Activated CD4-positive, alpha-beta memory T cell treated with anti-CD3 and anti-CD28 coated beads, Interleukin-2, amount 10 ng/mL, durations not matched to agents 7 days and 5 days (primary cell): ENCODE results near the gene EFHC1. TPM values are rescaled to one million over a fixed set of nuclear protein-coding genes. Genes with fewer than 3 reads are reported as not detected.

Experiments
- CTCF ChIA-PET: fragments of 350-600 bp; sonication (Branson Sonifier 250); formaldehyde crosslinking; loops from one replicate; lab custom pipeline; 2021; ENCODE audit warnings: antibody characterized with exemption, inconsistent platforms; lab: Charles Lee
- POLR2A ChIA-PET: fragments of 350-600 bp; sonication (Branson Sonifier 250); formaldehyde crosslinking; loops from one replicate; lab custom pipeline; 2021; ENCODE audit warnings: antibody characterized with exemption; lab: Charles Lee
- DNase-seq: peaks from one replicate; pipeline ENCODE4 v3.0.0-alpha.2; 2020
- H3K27ac Mint-ChIP-seq: one replicate; pipeline ENCODE4 v1.8.0; 2021; ENCODE audit warnings: mild to moderate bottlenecking, mixed read lengths
- H3K27me3 Mint-ChIP-seq: one replicate; pipeline ENCODE4 v1.8.0; 2021; ENCODE audit warnings: mixed read lengths
- H3K36me3 Mint-ChIP-seq: one replicate; pipeline ENCODE4 v1.8.0; 2021; ENCODE audit warnings: low read depth, mixed read lengths
- H3K4me1 Mint-ChIP-seq: one replicate; pipeline ENCODE4 v1.8.0; 2021; ENCODE audit warnings: mixed read lengths
- H3K4me3 Mint-ChIP-seq: one replicate; pipeline ENCODE4 v1.8.0; 2021; ENCODE audit warnings: mild to moderate bottlenecking, mixed read lengths
- H3K9me3 Mint-ChIP-seq: one replicate; pipeline ENCODE4 v1.8.0; 2021; ENCODE audit warnings: mixed read lengths
- total RNA-seq, 2 experiments: library from RNA; stranded (reverse); gene quantifications; one replicate each; pipeline ENCODE4 v1.2.3, GENCODE V29; 2021

Gene EFHC1
- total RNA-seq, 2 experiments from 2014 or later: 1.6 to 3.4 TPM

DNA sequence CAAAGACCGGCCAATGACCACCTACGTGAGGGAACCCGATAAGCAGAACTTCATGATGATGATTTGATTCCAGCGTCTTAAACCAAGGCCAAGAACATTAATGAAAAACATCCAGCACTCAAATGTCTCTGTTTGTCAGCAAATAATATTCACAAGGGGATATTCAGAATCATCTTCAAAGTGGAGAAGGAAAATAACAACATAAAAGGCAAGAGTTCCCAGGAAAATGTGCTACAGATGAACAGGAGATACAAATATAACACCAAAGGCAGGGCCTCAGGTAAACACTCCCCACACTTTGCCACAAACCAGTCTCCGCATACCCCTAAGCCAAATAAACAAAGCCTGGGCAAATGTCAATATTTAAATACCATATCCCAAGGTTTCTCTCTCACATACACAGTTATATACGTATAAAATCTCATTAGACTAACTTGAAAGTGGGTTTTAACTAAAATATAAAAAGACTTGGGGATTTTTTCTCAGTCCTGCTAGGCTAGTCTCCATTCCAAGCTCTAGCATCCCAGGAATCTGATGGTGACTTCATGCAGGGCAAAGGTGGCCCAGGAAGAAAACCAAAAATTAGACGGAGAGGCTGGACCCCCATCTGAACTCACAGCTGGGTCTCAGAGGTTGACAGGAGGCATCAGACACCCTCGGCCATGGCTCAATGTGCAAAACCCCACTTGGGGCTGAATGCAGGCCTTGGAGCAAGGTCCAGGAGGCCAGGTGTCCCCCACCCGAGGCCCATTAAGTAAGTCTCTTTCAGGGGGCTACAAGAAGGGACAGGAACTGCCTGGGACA, 124.7 kb downstream of the EFHC1 start:
- ChIA-PET CTCF (interaction anchor here (0.6 kb wide), 1 partner anchor 502 kb away, joined by 4 read pairs; no protein-coding TSS in a partner anchor), POLR2A (no interaction called here)
- H3K27ac Mint-ChIP-seq: no peak overlapping the region
- no peak for DNase-seq
- peaks cover 3% of the 10 kb centered on the region for H3K4me1 Mint-ChIP-seq
- no peaks in the 10 kb centered on the region for H3K9me3 Mint-ChIP-seq
- no peak overlapping the region for H3K4me3 Mint-ChIP-seq
- H3K36me3 Mint-ChIP-seq: no peaks in the 10 kb centered on the region
- no peaks in the 10 kb centered on the region for H3K27me3 Mint-ChIP-seq

DNA sequence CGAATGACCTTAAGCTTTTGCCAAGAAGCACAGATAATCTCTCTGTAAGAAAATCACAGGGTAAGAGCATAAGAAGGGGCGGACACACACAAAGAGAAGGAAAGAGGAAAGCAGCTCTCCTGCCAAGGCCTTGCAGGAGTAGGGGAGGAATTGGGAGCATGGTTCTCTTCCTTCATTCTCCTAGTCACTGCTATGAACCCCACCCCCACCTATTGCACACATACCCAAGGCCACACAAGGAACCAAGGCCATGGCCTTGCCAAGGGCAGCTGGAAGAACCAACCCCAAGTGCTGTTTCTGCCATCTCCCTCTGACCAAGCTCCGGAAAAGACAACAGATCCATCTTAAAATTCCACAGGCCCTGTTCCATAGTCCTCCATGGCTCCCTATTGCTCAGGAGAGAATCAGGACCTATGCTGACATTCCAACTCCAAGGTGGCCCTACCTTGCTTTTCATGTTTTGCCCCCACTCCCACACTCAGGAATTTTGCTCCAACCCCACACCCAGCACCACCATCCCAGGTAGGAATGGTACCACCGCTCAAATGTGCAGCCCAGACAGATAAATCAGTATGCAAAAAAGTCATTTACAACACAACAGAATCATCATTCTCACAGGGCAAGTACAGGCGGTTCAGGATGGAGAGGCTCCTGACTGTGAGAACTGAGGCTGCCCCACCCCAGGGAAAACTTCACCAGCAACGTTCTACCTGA, 125.4 kb downstream of the EFHC1 start:
- Mint-ChIP-seq H3K36me3 (no peaks in the 10 kb centered on the region), H3K27me3 (no peaks in the 10 kb centered on the region), H3K27ac (no peak overlapping the region), H3K9me3 (no peaks in the 10 kb centered on the region), H3K4me1 (peaks cover 3% of the 10 kb centered on the region), H3K4me3 (no peak overlapping the region)
- ChIA-PET CTCF (interaction anchor here (0.6 kb wide), 1 partner anchor 501 kb away, joined by 4 read pairs; no protein-coding TSS in a partner anchor), POLR2A (no interaction called here)
- DNase-seq: no peak

DNA sequence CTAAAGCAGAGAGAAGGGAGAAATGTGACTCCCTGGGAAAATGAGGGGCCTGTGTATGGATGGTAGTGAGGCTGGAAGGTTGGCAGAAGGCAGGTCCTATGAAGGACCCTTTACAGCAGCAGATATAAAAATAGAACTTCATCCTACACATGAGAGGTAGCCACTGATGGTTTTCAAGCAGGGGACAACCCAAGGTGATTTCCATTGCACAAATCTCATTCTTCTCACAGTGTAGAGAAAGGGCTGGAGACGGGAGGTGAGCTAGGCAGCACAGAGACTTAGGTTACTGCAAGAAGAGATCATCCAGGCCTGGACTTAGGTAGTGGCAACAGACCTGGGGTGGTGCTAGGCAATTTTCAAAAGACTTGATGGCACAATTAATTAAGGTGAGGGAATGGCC, 126.0 kb downstream of the EFHC1 start:
- CTCF ChIA-PET: no interaction called here
- DNase-seq: no peak
- POLR2A ChIA-PET: no interaction called here
- Mint-ChIP-seq H3K9me3 (no peaks in the 10 kb centered on the region), H3K36me3 (no peaks in the 10 kb centered on the region), H3K27ac (no peak overlapping the region), H3K27me3 (no peaks in the 10 kb centered on the region), H3K4me1 (peaks cover 3% of the 10 kb centered on the region), H3K4me3 (no peak overlapping the region)

DNA sequence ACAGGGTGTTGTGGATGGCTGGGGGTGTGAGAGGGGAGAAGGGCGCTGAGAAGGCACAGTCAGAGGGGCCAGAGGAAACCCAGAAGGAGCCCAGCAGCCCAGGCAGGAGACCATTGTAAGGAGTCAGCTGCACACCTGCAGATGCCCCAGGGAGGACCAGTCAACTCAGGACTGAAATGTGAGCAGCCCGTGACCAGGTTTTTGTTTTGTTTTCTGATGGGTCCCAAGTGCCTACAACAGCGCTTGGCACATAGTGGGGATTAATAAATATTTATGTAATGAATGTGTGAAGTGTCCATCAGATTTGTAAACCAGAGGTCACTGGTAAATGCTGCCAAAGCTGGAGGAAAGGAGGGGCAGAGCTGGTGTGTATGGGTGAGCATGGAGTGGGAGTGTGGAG, 126.5 kb downstream of the EFHC1 start:
- no peak for DNase-seq
- Mint-ChIP-seq H3K4me1 (peaks cover 3% of the 10 kb centered on the region), H3K27ac (no peak overlapping the region), H3K9me3 (no peaks in the 10 kb centered on the region), H3K4me3 (no peak overlapping the region), H3K27me3 (no peaks in the 10 kb centered on the region), H3K36me3 (no peaks in the 10 kb centered on the region)
- POLR2A ChIA-PET: no interaction called here
- CTCF ChIA-PET: no interaction called here

DNA sequence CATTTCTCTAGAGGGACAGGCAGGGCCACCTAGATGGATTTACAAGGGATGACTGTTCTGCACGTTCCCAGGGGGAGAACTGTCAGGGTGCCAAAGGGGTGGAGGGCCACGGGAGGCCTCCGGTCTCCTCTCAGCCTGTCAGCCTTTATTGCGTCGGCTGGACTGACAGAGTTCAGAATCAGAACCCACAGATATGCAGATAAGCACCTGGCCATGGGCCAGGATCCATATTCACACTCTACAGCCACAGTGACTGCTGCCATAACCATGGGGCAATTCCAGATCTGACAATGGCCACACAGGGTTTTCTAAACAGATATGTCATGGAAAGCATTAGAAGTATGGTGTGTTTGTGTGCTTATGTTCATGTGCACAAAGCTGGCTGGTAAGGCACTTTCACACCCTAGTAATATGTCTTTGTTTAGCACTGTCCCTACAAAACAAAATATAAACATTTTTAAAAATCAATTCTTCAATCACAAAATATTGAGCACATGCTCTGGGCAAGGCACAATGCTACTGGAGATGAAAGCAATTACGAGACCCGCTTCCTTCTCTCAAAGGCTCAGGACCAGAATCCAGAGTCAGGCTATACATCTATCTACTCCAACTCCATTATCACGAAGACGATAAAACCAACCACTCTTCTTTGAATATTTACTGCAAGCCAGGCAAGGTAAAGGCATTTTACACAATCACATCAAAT, 127.7 kb downstream of the EFHC1 start:
- H3K9me3 Mint-ChIP-seq: no peaks in the 10 kb centered on the region
- H3K27ac Mint-ChIP-seq: no peak overlapping the region
- POLR2A ChIA-PET: no interaction called here
- DNase-seq: no peak
- H3K36me3 Mint-ChIP-seq: no peaks in the 10 kb centered on the region
- CTCF ChIA-PET: no interaction called here
- no peaks in the 10 kb centered on the region for H3K27me3 Mint-ChIP-seq
- peaks cover 3% of the 10 kb centered on the region for H3K4me1 Mint-ChIP-seq
- no peak overlapping the region for H3K4me3 Mint-ChIP-seq

DNA sequence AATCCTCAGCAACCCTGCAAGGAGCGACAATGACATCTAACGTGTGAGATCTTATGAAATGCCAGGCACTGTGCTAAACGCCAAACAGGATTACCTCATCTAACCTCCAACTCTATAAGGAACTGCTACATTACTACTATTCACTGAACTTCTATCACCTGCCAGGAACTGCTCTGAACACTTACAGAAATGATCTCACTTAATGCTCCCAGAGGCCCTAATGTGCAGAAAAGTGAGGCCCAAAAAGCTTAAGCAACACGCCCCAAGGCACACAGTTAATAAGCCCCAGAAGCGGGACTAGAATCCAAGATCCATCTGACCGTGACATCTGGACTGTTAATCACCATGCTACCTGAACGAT, 128.2 kb downstream of the EFHC1 start:
- no peaks in the 10 kb centered on the region for H3K27me3 Mint-ChIP-seq
- DNase-seq: no peak
- no peaks in the 10 kb centered on the region for H3K36me3 Mint-ChIP-seq
- ChIA-PET CTCF (no interaction called here), POLR2A (no interaction called here)
- H3K4me1 Mint-ChIP-seq: peaks cover 3% of the 10 kb centered on the region
- H3K27ac Mint-ChIP-seq: no peak overlapping the region
- no peaks in the 10 kb centered on the region for H3K9me3 Mint-ChIP-seq
- H3K4me3 Mint-ChIP-seq: no peak overlapping the region

DNA sequence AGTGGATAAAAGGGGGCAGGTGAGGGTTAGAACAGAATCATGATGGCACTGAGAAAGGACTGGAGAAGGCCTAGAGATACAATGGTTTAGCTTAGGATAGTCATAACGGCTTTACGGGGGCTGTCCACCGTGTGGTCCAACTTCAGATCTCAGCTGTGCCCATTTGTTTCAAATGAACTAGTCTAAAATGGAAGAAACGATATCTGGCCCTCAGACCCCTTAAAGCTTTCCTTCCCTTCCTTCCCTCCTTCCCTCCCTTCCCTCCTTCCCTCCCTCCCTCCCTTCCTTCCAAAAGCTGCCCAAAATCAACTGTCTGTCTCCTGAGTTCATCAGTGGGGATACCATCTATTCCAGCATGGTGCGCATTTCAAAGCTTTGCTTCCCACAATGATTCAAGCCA, 128.9 kb downstream of the EFHC1 start:
- H3K4me3 Mint-ChIP-seq: no peak overlapping the region
- H3K36me3 Mint-ChIP-seq: no peaks in the 10 kb centered on the region
- peaks cover 3% of the 10 kb centered on the region for H3K4me1 Mint-ChIP-seq
- no peaks in the 10 kb centered on the region for H3K27me3 Mint-ChIP-seq
- POLR2A ChIA-PET: interaction anchor here (0.5 kb wide), 1 partner anchor 342 kb away, joined by 3 read pairs; no protein-coding TSS in a partner anchor
- no peak overlapping the region for H3K27ac Mint-ChIP-seq
- no peak for DNase-seq
- CTCF ChIA-PET: interaction anchor here (1.4 kb wide), 1 partner anchor 8 kb away, joined by 3 read pairs; no protein-coding TSS in a partner anchor
- H3K9me3 Mint-ChIP-seq: no peaks in the 10 kb centered on the region

DNA sequence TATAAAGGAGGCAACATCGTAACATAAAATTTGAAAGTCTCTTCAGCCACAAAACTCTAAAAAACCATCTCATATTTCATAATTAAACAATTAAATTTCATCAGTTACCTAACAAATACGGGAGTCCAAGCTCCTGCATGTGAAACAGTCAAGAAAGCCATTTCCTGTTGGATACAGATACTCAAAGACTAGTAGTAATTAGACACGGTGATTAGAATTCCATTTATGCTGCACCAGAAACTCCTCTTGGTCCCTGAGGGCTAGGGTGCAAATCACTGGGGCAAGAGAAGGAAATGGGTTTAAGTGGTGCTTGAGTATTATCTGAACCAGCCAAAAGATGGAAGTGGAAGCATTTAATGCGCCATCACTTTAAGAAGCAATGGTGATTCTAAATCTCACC, 129.3 kb downstream of the EFHC1 start:
- no peak for DNase-seq
- Mint-ChIP-seq H3K9me3 (no peaks in the 10 kb centered on the region), H3K27ac (no peak overlapping the region), H3K4me1 (peaks cover under 1% of the 10 kb centered on the region), H3K36me3 (no peaks in the 10 kb centered on the region), H3K27me3 (no peaks in the 10 kb centered on the region), H3K4me3 (no peak overlapping the region)
- POLR2A ChIA-PET: no interaction called here
- CTCF ChIA-PET: interaction anchor here (1.4 kb wide), 1 partner anchor 9 kb away, joined by 3 read pairs; no protein-coding TSS in a partner anchor

DNA sequence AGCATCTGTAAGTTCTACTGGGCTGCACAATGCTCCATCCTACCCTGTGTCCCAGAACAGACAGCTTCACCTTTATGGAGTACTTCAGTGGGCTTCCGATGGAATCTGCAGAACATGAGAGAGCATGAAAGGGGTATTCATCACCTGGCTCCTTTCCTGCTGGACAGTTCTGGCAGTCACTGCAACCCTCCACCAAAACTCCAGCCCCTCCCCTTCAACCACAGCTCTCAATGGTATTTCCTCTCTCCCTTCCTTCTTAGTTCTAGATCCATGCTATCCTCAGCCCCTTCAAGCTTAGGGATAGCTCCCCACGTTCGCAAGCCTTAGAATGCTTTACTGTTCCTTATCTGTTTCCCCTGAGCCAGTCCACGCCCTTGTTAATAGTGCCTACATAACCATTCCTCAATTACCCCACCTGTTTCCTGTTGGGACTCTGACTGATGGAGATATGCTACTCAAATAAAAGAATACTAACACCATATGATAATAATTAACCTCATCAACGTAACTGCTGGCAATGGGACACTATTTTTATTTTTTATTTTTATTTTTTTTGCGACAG, 130.0 kb downstream of the EFHC1 start:
- no peak overlapping the region for H3K27ac Mint-ChIP-seq
- H3K4me3 Mint-ChIP-seq: no peak overlapping the region
- no peak for DNase-seq
- H3K4me1 Mint-ChIP-seq: no peaks in the 10 kb centered on the region
- no peaks in the 10 kb centered on the region for H3K36me3 Mint-ChIP-seq
- H3K27me3 Mint-ChIP-seq: no peaks in the 10 kb centered on the region
- CTCF ChIA-PET: interaction anchor here (1.4 kb wide), 1 partner anchor 9 kb away, joined by 3 read pairs; no protein-coding TSS in a partner anchor
- H3K9me3 Mint-ChIP-seq: no peaks in the 10 kb centered on the region
- POLR2A ChIA-PET: no interaction called here

DNA sequence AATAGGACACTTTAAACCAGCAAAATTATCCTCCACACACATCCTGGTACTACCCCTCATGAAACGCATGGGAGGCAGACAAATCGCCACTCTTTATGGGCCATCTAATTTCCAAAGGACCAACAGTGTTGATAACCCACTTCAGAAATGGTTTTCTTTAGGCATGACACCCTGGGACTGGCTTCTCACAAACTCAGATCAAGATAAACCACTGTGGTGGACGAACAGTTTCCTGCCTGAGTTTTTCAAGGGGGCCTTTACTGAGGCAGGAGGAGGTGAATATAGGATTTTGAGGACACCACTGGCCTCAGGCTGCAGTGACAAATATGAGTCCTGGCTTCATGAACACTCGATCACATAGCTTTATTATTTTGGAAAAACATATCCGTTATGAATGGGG, 130.7 kb downstream of the EFHC1 start:
- no peak for DNase-seq
- Mint-ChIP-seq H3K4me3 (no peak overlapping the region), H3K27me3 (no peaks in the 10 kb centered on the region), H3K9me3 (no peaks in the 10 kb centered on the region), H3K36me3 (no peaks in the 10 kb centered on the region), H3K4me1 (no peaks in the 10 kb centered on the region), H3K27ac (no peak overlapping the region)
- CTCF ChIA-PET: no interaction called here
- POLR2A ChIA-PET: no interaction called here

DNA sequence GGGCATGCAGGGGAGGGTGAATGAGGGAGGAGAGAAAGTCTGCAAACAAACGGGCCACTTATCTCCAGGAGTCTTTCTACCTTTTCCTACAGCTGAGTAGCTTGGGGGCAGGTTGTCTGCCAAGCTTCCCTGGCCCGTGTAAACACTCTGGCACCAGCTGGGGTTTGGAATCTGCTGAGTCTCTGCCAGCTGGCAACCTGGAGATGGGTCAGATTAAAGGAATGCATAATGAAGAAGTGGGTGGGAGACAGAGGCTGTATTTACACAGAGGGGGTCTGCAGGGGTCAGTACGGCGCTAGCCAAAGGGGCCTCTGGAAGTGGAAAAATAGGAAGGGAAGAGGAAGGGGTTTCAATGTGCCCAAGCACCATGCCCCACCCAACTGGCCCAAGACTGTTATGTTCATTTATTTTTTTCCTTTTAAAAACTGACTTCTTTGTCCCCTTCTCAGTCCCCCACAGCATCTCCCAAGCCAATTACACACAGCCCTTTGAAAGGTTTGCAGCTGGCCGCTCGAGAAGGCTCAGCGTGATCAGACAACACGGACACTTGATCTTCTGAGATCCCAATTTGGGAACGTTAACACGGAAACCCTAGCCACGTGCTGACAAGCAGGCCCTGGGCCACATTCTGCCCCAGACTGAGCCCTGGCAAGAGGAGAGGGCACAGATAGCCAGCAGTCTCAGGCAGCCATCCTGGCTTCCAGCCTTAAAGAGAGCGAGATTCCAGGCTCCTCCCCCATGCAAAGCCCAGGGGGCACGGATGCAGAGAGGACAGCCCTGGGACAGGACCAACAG, 131.5 kb downstream of the EFHC1 start:
- POLR2A ChIA-PET: no interaction called here
- Mint-ChIP-seq H3K4me1 (no peaks in the 10 kb centered on the region), H3K9me3 (no peaks in the 10 kb centered on the region), H3K27me3 (no peaks in the 10 kb centered on the region), H3K36me3 (no peaks in the 10 kb centered on the region), H3K4me3 (no peak overlapping the region), H3K27ac (no peak overlapping the region)
- no peak for DNase-seq
- CTCF ChIA-PET: no interaction called here

DNA sequence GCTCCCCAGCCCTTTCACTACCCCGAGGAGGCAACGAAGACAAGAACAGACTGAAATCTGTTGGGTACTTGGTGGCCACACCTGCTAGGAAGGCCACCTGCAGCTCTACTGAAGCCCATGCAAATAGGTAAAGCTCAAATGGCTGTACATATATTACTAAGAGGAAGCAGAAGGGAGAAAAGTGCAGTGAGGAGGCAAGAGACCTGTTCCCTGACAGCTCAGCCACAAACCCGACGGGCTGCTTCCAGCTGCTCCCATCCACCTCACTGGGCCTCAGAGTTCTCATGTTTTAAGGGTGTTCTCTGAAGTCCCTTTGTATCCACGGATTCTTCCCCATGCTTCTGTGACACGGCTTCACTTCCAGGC, 132.1 kb downstream of the EFHC1 start:
- Mint-ChIP-seq H3K27ac (no peak overlapping the region), H3K4me1 (no peaks in the 10 kb centered on the region), H3K4me3 (no peak overlapping the region), H3K27me3 (no peaks in the 10 kb centered on the region), H3K9me3 (no peaks in the 10 kb centered on the region), H3K36me3 (no peaks in the 10 kb centered on the region)
- DNase-seq: no peak
- ChIA-PET POLR2A (no interaction called here), CTCF (no interaction called here)
